Left colon (tissue), 2 donors: ENCODE measurements around the gene ITM2B. TPM values are rescaled to one million over a fixed set of nuclear protein-coding genes. Genes with fewer than 3 reads are reported as not detected.
A peak's percentile ranks its signal among the peaks of the same experiment; 100 is the strongest.

Source experiments
- ATAC-seq: fragments of 200-7000 bp; cut with Tn5 transposase; one replicate; pipeline ENCODE4 v1.9.1; 2020; ENCODE audit warnings: mild to moderate bottlenecking, moderate library complexity
- DNase-seq, 2 donors: peaks; one replicate each; pipeline ENCODE4 v3.0.0-alpha.2; 2020
- intact Hi-C, 2 donors: fragments of 100-400 bp; cut with DNase I in 1 of 2; cut with micrococcal nuclease in 1 of 2; formaldehyde crosslinking; loops; one replicate each; pipeline versions ENCODE4 v1.11.2 to v1.14.0; 2022; cut with DNase I, micrococcal nuclease
- total RNA-seq, 2 donors: library from RNA; stranded (reverse); fragmentation: NEBNext Ultra II Directional; extraction: Animal tissue kit (Norgen Biotek cat#: 25700); gene quantifications; one replicate each; pipeline ENCODE4 v1.2.1, GENCODE V29; 2021
- donor health status: DM: no; HTN: no; CAD: no.
- donor health status: DM: yes; HTN: yes; CAD: no.

ITM2B gene
- total RNA-seq, 2 donors from 2014 or later: 393 to 473 TPM

GRCh38 chr13:48251611-48252081 is 18.6 kb downstream of the ITM2B start:
- DNase-seq: no peak
- intact Hi-C loops: no loop called here
- ATAC-seq: no peak

DNA sequence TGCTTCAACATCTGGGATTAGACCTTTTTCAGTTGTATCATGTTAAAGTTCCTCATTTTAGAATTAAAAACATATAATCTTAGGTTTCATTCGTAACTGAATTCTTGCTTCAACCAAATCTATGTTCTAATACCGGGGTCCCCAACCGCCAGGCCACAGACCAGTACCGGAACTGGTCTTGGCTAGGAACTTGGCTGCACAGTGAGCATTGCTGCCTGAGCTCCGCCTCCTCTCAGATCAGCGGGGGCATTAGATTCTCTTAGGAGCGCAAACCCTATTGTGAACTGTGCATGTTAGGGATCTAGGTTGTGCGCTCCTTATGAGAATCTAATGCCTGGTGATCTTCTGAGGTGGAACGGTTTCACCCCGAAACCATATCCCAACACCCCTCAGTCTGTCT is 19.2 kb downstream of the ITM2B start:
- no peak for ATAC-seq

DNA sequence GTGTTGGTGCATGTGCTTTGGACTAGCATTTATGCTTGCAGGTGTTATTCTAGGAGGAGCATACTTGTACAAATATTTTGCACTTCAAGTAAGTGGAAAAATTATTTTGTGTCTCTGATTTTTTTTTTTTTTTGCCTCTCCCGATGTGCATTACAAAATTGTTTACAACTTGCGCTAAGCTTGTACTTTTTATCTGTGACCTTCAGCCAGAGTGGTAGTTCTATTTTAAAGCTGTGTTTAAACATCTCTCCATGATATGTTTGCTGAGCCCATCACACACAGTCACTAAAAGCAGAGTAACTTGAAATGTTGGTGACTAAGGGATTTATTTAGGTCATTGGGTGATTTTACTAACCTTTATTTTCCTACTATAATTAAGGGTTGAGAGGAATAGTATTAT is 20.8 kb downstream of the ITM2B start:
- no peak for DNase-seq
- ATAC-seq: no peak
- intact Hi-C loops: no loop called here

More for the DNA sequence above, 19.2 kb downstream of the ITM2B start:
- no peak for DNase-seq
- intact Hi-C loops: no loop called here

DNA sequence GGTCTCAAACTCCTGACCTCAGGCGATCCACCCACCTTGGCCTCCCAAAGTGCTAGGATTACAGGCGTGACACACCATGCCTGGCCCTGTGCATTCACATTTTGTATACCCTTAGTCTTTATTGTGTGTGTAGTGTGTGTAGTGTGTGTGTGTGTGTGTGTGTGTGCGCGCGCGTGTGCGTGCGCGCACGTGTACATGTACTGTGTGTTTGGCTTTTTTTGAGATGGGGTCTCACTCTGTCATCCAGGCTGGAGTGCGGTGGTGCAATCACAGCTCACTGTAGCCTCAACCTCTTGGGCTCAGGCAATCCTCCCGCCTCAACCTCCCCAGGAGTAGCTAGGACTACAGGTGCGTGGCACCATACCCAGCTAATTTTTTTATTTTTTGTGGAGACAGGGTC is 22.1 kb downstream of the ITM2B start:
- intact Hi-C loops: no loop called here
- ATAC-seq: no peak
- no peak for DNase-seq

DNA sequence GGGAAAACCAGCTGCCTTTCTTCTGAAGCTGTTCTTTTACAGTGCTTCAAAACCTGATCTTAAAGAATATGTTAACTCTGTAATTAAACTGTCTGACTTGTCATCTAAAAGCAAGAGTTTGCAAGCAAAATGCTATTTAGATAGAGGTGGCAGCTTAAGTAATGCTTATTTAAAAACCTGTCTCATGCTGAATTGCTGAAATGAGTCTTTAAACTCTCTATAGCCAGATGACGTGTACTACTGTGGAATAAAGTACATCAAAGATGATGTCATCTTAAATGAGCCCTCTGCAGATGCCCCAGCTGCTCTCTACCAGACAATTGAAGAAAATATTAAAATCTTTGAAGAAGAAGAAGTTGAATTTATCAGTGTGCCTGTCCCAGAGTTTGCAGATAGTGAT is 22.9 kb downstream of the ITM2B start:
- intact Hi-C loops: no loop called here
- no peak for ATAC-seq
- DNase-seq: no peak

GRCh38 chr13:48258002-48258401 is 25.0 kb downstream of the ITM2B start:
- peak; percentile 27 for ATAC-seq
- DNase-seq: no peak
- intact Hi-C loops: no loop called here

DNA sequence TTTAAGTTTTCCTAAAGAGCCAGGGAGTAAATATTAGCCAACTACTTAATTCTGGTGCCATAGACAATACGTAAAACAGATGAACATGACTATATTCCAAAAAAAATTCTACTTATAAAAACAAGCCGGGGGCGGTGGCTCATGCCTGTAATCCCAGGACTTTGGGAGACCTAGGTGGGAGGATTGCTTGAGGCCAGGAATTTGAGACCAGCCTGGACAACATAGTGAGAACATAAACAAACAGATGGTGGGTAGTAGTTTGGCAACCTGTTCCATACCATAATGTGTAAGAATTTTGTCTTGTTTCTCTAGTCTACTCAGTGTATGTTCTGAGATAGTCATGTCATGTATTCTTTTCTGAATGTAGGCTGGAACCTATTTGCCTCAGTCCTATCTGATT is 25.4 kb downstream of the ITM2B start:
- no peak for ATAC-seq
- DNase-seq: no peak
- intact Hi-C loops: no loop called here

DNA sequence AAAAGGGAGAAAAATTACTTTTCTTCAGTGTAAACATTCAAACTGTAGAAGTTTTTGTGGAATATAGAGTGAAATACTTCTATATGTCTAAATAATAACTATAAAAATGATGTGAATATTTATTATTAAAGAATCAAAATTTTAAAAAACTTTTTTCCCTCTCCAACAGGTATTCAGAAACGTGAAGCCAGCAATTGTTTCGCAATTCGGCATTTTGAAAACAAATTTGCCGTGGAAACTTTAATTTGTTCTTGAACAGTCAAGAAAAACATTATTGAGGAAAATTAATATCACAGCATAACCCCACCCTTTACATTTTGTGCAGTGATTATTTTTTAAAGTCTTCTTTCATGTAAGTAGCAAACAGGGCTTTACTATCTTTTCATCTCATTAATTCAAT is 28.0 kb downstream of the ITM2B start:
- DNase-seq (no peak), ATAC-seq (no peak)
- intact Hi-C loops: no loop called here

GRCh38 chr13:48263196-48263595 is 30.2 kb downstream of the ITM2B start:
- DNase-seq: no peak
- intact Hi-C loops: no loop called here
- no peak for ATAC-seq

DNA sequence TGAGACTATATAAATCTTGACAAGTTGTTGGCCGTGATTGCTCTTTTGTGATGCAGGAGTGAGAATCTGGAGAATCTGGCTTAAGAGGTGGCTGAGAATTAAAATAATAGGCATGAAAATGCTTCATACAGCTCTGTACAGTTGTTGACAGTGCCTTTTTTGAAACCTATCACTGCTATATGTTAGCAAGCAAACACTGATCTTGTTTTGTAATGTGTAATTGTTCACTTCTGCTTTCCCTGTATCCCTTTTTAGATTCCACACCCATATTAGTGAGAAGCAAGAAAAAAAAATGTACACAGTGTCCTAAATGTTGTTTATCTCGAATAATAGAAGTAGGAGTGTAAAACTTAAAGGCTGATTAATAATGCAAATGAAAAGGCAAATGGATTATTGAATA is 31.1 kb downstream of the ITM2B start:
- no peak for ATAC-seq
- intact Hi-C loops: no loop called here
- no peak for DNase-seq

DNA sequence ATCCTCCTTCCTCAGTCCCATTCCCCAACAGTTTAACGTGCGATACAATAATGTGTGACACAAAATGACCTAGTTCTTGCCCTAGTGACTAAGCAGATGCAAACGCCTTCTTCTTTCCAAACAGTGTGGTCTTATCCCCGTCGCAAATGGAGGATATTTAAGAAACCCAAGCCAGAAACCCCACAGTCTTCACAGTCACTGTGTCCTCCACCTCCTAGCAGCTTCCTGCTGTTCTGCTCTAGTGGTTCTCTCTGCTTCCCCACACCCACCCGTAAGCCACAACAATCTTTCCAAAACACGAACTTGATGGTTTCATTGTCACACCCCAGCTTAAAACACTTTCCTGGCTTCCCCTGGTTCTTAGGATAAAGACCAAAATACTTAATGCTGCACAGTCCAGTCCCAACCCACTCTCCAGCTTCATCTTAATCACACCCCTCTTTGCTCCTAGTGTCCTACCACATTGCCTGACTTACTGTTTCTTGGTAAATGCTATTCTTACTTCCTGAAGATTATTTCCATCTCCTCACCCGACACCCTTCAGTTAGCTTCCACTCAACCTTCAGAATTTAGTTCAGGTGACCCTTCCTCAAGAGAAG is 32.3 kb downstream of the ITM2B start:
- DNase-seq: no peak
- ATAC-seq: no peak

DNA sequence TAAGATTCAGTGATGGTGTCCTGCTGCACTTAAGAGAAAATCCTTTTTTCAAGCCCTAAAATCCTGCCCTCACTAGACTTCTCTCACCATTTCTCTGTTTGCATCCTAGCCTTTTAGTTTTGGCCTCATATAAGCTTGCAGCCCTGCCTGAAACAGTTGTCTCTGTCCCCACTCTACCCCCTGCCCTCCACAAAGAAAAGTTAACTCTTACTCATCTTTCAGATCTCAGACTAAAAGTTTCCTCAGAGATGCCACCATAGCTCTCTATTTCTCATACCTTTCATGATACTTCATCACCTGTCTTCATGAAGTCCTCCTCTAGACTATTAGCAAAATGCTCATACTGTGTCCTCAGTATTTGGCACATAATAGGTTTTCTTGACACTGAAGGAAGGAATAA is 33.1 kb downstream of the ITM2B start:
- intact Hi-C loops: no loop called here
- no peak for ATAC-seq
- no peak for DNase-seq

More for the DNA sequence above, 32.3 kb downstream of the ITM2B start:
- intact Hi-C loops: no loop called here

- intact Hi-C loops: no loop called here
- DNase-seq (no peak), ATAC-seq (no peak)
Observed at GRCh38 chr13:48266701-48267639, 34.0 kb downstream of the ITM2B start.

DNA sequence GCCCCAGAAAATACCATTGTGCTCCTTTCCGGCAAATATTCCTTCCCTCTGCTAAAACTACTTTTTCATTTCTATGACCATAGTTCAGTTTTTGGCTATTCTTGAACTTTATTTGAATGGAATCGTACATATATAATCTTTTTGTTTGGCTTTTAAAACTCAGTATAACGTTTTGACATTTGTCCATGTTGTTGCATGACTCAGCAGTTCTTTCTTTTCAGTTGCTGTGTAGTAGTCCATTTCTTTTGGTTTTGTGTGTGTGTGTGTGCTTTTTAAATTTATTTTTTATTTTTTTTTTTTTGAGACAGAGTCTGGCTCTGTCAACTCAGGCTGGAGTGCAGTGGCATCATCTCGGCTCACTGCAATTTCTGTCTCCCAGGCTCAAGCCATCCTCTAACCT is 35.0 kb downstream of the ITM2B start:
- ATAC-seq (no peak), DNase-seq (no peak)
- intact Hi-C loops: no loop called here

GRCh38 chr13:48273346-48273745 is 40.3 kb downstream of the ITM2B start:
- no peak for DNase-seq
- ATAC-seq: no peak
- intact Hi-C loops: no loop called here

- intact Hi-C loops: no loop called here
- ATAC-seq (no peak), DNase-seq (no peak)
Observed at GRCh38 chr13:48275507-48275906, 42.5 kb downstream of the ITM2B start.

- intact Hi-C loops: no loop called here
- DNase-seq: no peak
- ATAC-seq: no peak
Observed at GRCh38 chr13:48278806-48279205, 45.8 kb downstream of the ITM2B start.

DNA sequence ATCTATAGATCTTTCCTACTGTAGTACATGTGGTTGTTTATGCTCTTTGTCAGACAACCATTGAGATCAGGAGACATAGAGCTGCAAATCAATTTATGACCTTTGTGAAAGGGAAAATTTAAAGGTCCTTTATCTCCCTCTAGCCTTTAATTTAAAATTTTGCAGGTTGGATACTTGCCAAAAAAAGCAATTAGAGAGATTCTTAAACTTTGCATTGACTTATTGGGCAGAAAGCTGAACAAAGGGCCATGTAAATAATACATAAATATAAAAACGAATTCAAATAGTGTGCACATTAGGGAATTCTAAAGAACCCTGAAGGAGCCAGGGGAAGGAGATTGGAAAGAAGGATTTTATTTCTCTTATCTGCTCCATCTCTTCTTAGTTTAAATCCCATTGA is 48.5 kb downstream of the ITM2B start:
- DNase-seq (no peak), ATAC-seq (no peak)
- intact Hi-C loops: no loop called here

- ATAC-seq: peak; percentile 40
- intact Hi-C loops: no loop called here
Observed at GRCh38 chr13:48291730-48292129, 58.7 kb downstream of the ITM2B start.

DNA sequence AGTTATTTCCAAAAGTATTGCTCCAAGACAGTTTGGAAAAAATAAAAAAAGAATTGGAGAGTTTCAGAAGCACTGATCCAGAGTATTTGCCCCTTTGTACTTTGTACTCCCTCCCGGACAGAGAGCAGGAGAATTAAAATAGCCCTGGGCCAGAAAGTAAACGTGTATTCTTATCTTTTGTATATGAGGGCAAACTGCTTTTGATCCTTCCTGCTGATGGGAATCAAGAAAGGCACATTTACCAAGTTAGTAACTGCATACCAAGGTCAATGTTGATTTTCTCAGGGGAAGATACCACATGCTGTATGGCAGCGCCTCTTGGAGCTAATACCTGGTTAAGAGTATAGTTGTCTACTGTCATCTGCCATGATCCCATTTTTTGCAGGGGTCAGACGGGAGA is 59.6 kb downstream of the ITM2B start:
- no peak for DNase-seq
- intact Hi-C loops: no loop called here
- ATAC-seq: peak; percentile 50

More at GRCh38 chr13:48291730-48292129, 58.7 kb downstream of the ITM2B start:
- no peak for DNase-seq
